ENCODE data around the gene ADGRL4.

DNA sequence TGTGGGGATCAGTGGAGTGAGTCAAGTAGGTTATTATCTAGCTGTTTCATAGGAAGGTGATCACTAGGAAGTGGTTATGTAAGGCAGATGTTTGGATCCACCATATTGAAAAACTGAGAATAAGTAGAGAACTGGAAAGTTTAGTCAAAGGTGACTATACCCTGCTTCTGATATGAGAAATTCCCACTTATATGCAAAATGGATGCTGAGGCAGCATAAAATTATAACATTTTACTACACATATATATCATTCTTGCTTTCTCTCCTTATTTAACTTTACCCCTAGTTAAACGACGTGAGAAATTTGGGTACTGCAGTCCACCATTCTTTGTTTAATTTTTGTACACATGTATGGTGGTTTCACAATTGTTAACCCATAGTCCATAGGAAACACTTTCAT lies 142.4 kb downstream of the ADGRL4 start:
- no peak for TF ChIP-seq PKNOX1 (IDR thresholded peaks at IDR 0.05)
- no peak for TF ChIP-seq L3MBTL2 (conservative IDR thresholded peaks at IDR 0.05)
- TF ChIP-seq NFRKB (IDR thresholded peaks at IDR 0.05), result no peak
- TF ChIP-seq LEF1 (IDR thresholded peaks at IDR 0.05; ENCODE audit: borderline replicate concordance), result no peak
- TF ChIP-seq FOXK2 (IDR thresholded peaks at IDR 0.05), result no peak
- no peak for TF ChIP-seq FOXM1 (IDR thresholded peaks at IDR 0.05; ENCODE audit: borderline replicate concordance)
- TF ChIP-seq BHLHE40 (IDR thresholded peaks at IDR 0.05; ENCODE audit: borderline replicate concordance), result no peak
- TF ChIP-seq TARDBP (IDR thresholded peaks at IDR 0.05), result no peak
- TF ChIP-seq SP1 (IDR thresholded peaks at IDR 0.05), result no peak
- TF ChIP-seq ELF4 (IDR thresholded peaks at IDR 0.05), result no peak
- no peak for TF ChIP-seq FOXA1 (IDR thresholded peaks at IDR 0.05)
- TF ChIP-seq HDGF (IDR thresholded peaks at IDR 0.05; ENCODE audit: borderline replicate concordance), result no peak
- no peak for TF ChIP-seq SUZ12 (IDR thresholded peaks at IDR 0.05)

Data from HEK293T (cell line).